HepG2 (cell line): ENCODE data around the gene FLOT2. TPM values are rescaled to one million over a fixed set of nuclear protein-coding genes. Genes with fewer than 3 reads are reported as not detected.
A peak's percentile ranks its signal among the peaks of the same experiment; 100 is the strongest.

ENCODE experiments used
- GLI4 ChIP-seq: sonication (generic); formaldehyde crosslinking; IDR thresholded peaks from 2 replicates; pipeline ENCODE4 v1.5.1; 2020; ENCODE audit warnings: missing genetic modification reagents, mild to moderate bottlenecking, moderate library complexity, borderline replicate concordance
- LBX2 ChIP-seq: sonication (generic); formaldehyde crosslinking; IDR thresholded peaks from 2 replicates; pipeline ENCODE4 v1.5.0; 2020; ENCODE audit warnings: missing genetic modification reagents, mild to moderate bottlenecking, borderline replicate concordance
- MEF2D ChIP-seq: sonication (generic); formaldehyde crosslinking; IDR thresholded peaks from 2 replicates; pipeline ENCODE4 v1.5.1; 2020; ENCODE audit warnings: mild to moderate bottlenecking, missing genetic modification reagents
- MYPOP ChIP-seq: sonication (generic); formaldehyde crosslinking; IDR thresholded peaks from 2 replicates; pipeline ENCODE4 v1.8.1; 2023; ENCODE audit warnings: mild to moderate bottlenecking, moderate library complexity, missing genetic modification reagents
- PBX2 ChIP-seq: IDR thresholded peaks from 2 replicates; pipeline ENCODE4 v1.6.1; 2016; ENCODE audit warnings: control low read depth
- SMAD1 ChIP-seq: sonication (generic); formaldehyde crosslinking; IDR thresholded peaks from 2 replicates; pipeline ENCODE4 v1.4.0; 2020; ENCODE audit warnings: missing genetic modification reagents, low read depth, mild to moderate bottlenecking, borderline replicate concordance
- THAP11 ChIP-seq: IDR thresholded peaks from 2 replicates; pipeline ENCODE4 v1.6.1; 2016; ENCODE audit warnings: missing biosample characterization, missing genetic modification reagents
- UBTF ChIP-seq: sonication (generic); formaldehyde crosslinking; IDR thresholded peaks from 2 replicates; pipeline ENCODE4 v1.4.0; 2020; ENCODE audit warnings: mild to moderate bottlenecking, missing genetic modification reagents
- ZBTB4 ChIP-seq: sonication (generic); formaldehyde crosslinking; IDR thresholded peaks from 2 replicates; pipeline ENCODE4 v1.4.0; 2020; ENCODE audit warnings: missing genetic modification reagents, mild to moderate bottlenecking, borderline replicate concordance
- ZNF143 ChIP-seq: sonication (generic); formaldehyde crosslinking; IDR thresholded peaks from 2 replicates; pipeline ENCODE4 v1.4.0; 2020; ENCODE audit warnings: missing genetic modification reagents
- ZNF230 ChIP-seq: sonication (generic); formaldehyde crosslinking; IDR thresholded peaks from 2 replicates; pipeline ENCODE4 v1.4.0; 2020; ENCODE audit warnings: mild to moderate bottlenecking, missing genetic modification reagents
- ZNF350 ChIP-seq: sonication (generic); formaldehyde crosslinking; IDR thresholded peaks from 2 replicates; pipeline ENCODE4 v1.4.0; 2020; ENCODE audit warnings: mild to moderate bottlenecking, low read depth, missing genetic modification reagents, borderline replicate concordance
- ZNF501 ChIP-seq: sonication (generic); formaldehyde crosslinking; IDR thresholded peaks from 2 replicates; pipeline ENCODE4 v1.5.1; 2020; ENCODE audit warnings: mild to moderate bottlenecking, moderate library complexity, missing genetic modification reagents
- ZNF543 ChIP-seq: sonication (generic); formaldehyde crosslinking; IDR thresholded peaks from 2 replicates; pipeline ENCODE4 v1.4.0; 2020; ENCODE audit warnings: mild to moderate bottlenecking, missing genetic modification reagents
- ZNF563 ChIP-seq: sonication (generic); formaldehyde crosslinking; IDR thresholded peaks from 2 replicates; pipeline ENCODE4 v1.8.0; 2022; ENCODE audit warnings: mild to moderate bottlenecking, moderate library complexity, missing genetic modification reagents
- ZNF616 ChIP-seq: sonication (generic); formaldehyde crosslinking; IDR thresholded peaks from 2 replicates; pipeline ENCODE4 v1.5.0; 2020; ENCODE audit warnings: low read depth, mild to moderate bottlenecking, missing genetic modification reagents
- ZNF704 ChIP-seq: sonication (generic); formaldehyde crosslinking; IDR thresholded peaks from 2 replicates; pipeline ENCODE4 v1.8.1; 2023; ENCODE audit warnings: mild to moderate bottlenecking, inconsistent platforms, moderate library complexity, missing genetic modification reagents, borderline replicate concordance
- polyA plus RNA-seq, 8 experiments: library from polyadenylated mRNA; depleted of rRNA in 3 of 8; stranded (reverse) in 7 of 8; unstranded in 1 of 8; fragments of >200 nt; fragmentation: Illumina TruSeq in 4 of 8; extraction: Trizol in 4 of 8; gene quantifications; 2 replicates each; pipeline versions ENCODE4 v1.2.1 to v1.2.3, GENCODE V29; 2011 to 2016; ENCODE audit warnings: low read depth in 4 of 8, missing spikeins in 1 of 8, mixed read lengths in 1 of 8; ENCODE audit not compliant: insufficient read depth in 1 of 8
- total RNA-seq, 5 experiments: library from RNA; depleted of rRNA; stranded (reverse); fragments of >200 nt; fragmentation: Illumina TruSeq; extraction: Trizol; gene quantifications; 2 replicates each; pipeline ENCODE4 v1.2.3, GENCODE V29; 2016; ENCODE audit warnings: low read depth in 1 of 5

FLOT2 gene
- total and polyA plus RNA-seq, 2 of the 13 experiments (the other 11 are each of a cell fraction or from before 2014, with no cell fraction given) = 54.3 to 54.5 TPM

GRCh38 chr17:28842282-28843012 is 55.1 kb downstream of the FLOT2 start, which contains the start of gene FAM222B (continued):
- TF ChIP-seq ZBTB4 (CRISPR knock-in tag) (0 out of 2 replicates have a peak, but pooled peaks have one; percentile 10), ZNF501 (CRISPR knock-in tag) (peak; percentile 55; the same call in 1 of the 2 replicates), PBX2 (CRISPR knock-in tag) (no peak), ZNF543 (CRISPR knock-in tag) (peak; percentile 55; the same call in 1 of the 2 replicates), GLI4 (CRISPR knock-in tag) (no peak), ZNF563 (CRISPR knock-in tag) (0 out of 2 replicates have a peak, but pooled peaks have one; percentile 60), MYPOP (CRISPR knock-in tag) (peak; percentile 77; the same call in 1 of the 2 replicates), ZNF704 (CRISPR knock-in tag) (0 out of 2 replicates have a peak, but pooled peaks have one; percentile 45), THAP11 (CRISPR knock-in tag) (peak; percentile 53), MEF2D (CRISPR knock-in tag) (0 out of 2 replicates have a peak, but pooled peaks have one; percentile 4), ZNF350 (CRISPR knock-in tag) (peak; percentile 59; the same call in 1 of the 2 replicates), UBTF (CRISPR knock-in tag) (peak; percentile 83), ZNF616 (CRISPR knock-in tag) (0 out of 2 replicates have a peak, but pooled peaks have one; percentile 11), ZNF230 (CRISPR knock-in tag) (peak; percentile 72; the same call in 1 of the 2 replicates), SMAD1 (CRISPR knock-in tag) (0 out of 2 replicates have a peak, but pooled peaks have one; percentile 51), LBX2 (CRISPR knock-in tag) (0 out of 2 replicates have a peak, but pooled peaks have one; percentile 69), ZNF143 (CRISPR knock-in tag) (peak; percentile 21; the same call in 1 of the 2 replicates)
